Measurements from ENCODE around the gene SIVA1.

DNA sequence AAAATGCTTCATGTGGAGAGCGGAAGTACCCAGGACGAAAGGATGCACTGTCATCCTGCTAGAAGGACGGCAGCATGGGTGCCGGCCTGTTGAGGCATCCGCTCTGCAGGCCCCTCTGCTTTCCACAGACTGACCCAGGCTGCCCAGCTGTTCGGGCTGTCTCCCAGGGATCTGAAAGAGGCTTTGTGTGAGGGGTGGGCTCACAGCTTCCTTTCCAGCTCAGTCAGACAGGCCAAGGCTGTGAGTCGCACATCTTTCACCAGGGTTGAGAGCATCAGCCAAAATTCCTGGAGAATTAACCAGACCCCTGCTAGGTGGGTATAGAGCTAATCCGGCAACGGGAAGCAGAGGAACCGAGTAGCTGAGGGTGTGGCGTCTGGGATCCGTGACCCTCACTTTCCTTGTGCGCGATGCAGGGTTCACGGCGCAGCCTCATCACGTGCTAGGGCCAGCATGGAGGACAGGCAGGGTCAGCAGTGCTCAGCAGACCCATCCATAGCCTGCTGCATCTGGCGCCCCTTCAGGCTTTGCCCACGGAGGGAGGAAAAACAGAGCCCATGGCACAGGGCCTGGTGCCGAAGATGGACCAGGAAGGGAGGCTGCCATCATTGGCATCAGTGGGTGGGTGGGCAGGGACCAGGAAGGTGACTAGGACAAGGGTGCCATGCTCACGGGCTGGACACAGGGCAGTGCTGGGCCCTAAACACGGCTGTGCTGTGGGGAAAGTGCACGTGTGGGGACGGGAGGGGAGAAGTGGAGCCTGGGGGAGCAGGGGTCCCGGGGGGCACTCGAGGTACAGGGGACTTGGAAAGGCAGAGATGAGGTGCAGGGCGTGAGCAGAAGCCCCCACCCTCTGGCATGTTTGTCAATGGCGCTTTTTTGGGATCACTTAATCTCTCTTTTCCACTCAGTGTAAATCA, 9.2 kb upstream of the SIVA1 start:
- TF ChIP-seq YY1 (IDR thresholded peaks at IDR 0.05; ENCODE audit: insufficient read depth, insufficient read length): no peak
- TF ChIP-seq ZNF274 (IDR thresholded peaks at IDR 0.05; ENCODE audit: low read depth, low read length): no peak
- TF ChIP-seq SUZ12 (IDR thresholded peaks at IDR 0.05; ENCODE audit: extremely low read depth, insufficient read depth, insufficient read length): no peak

Data from NT2/D1 (cell line).